Fibroblast of skin of left biceps (primary cell): Measurements from ENCODE around the gene RC3H1.
A peak's percentile ranks its signal among the peaks of the same experiment; 100 is the strongest.
"Not testable (repeated sequence)": the region's sequence is repeated elsewhere in the genome, so short reads cannot be mapped to it uniquely, and the experiment has no call there.

Experiments used
- DNase-seq, 2 experiments: peaks; one replicate each; pipeline ENCODE4 v3.0.0-alpha.2; 2013; ENCODE audit warnings: low read depth in 2 of 2

Gene RC3H1

GRCh38 chr1:174022080-174022975 lies at the start of gene RC3H1:
RC3H1 (minus strand) TSS chr1:174022357; CDS start chr1:173992985, 29,372 bp downstream.
- peak; percentile 57 to 58 for DNase-seq

- no peak for DNase-seq
Observed at GRCh38 chr1:174070614-174071013, 48.5 kb upstream of the RC3H1 start.

GRCh38 chr1:174068000-174068399 lies 45.8 kb upstream of the RC3H1 start:
- no peak for DNase-seq

- no peak for DNase-seq
Observed at GRCh38 chr1:174060090-174060489, 37.9 kb upstream of the RC3H1 start.

GRCh38 chr1:174058624-174059023 lies 36.5 kb upstream of the RC3H1 start:
- no peak for DNase-seq

- DNase-seq, result not testable (repeated sequence)
Observed at GRCh38 chr1:174056609-174057008, 34.5 kb upstream of the RC3H1 start.

- DNase-seq, result not testable (repeated sequence)
Observed at GRCh38 chr1:174055797-174056196, 33.6 kb upstream of the RC3H1 start.

- DNase-seq, result no peak
Observed at GRCh38 chr1:174053826-174054225, 31.7 kb upstream of the RC3H1 start.

GRCh38 chr1:174052621-174053020 lies 30.5 kb upstream of the RC3H1 start:
- no peak for DNase-seq

- DNase-seq, result no peak
Observed at GRCh38 chr1:174051956-174052355, 29.8 kb upstream of the RC3H1 start.

GRCh38 chr1:174049514-174049913 lies 27.4 kb upstream of the RC3H1 start:
- no peak for DNase-seq

- no peak for DNase-seq
Observed at GRCh38 chr1:174044418-174045222, 22.5 kb upstream of the RC3H1 start.

GRCh38 chr1:174042509-174042908 lies 20.4 kb upstream of the RC3H1 start:
- DNase-seq, result not testable (repeated sequence)

- no peak for DNase-seq
Observed at GRCh38 chr1:174041369-174041768, 19.2 kb upstream of the RC3H1 start.

GRCh38 chr1:174040387-174040786 lies 18.2 kb upstream of the RC3H1 start:
- DNase-seq, result peak in 1 of 2 experiments; percentile 24

GRCh38 chr1:174039027-174039426 lies 16.9 kb upstream of the RC3H1 start:
- no peak for DNase-seq

GRCh38 chr1:174036798-174037197 lies 14.6 kb upstream of the RC3H1 start:
- no peak for DNase-seq

- DNase-seq, result no peak
Observed at GRCh38 chr1:174036204-174036603, 14.0 kb upstream of the RC3H1 start.

- no peak for DNase-seq
Observed at GRCh38 chr1:174032671-174033222, 10.6 kb upstream of the RC3H1 start.

GRCh38 chr1:174031099-174031498 lies 8.9 kb upstream of the RC3H1 start:
- DNase-seq, result no peak

- DNase-seq, result no peak
Observed at GRCh38 chr1:174028495-174028894, 6.3 kb upstream of the RC3H1 start.

- DNase-seq, result no peak
Observed at GRCh38 chr1:174023440-174023839, 1.3 kb upstream of the RC3H1 start.

GRCh38 chr1:174022976-174023277 lies 770 bp upstream of the RC3H1 start:
- DNase-seq, result no peak
